ENCODE results near the gene CDH23. TPM values are rescaled to one million over a fixed set of nuclear protein-coding genes. Genes with fewer than 3 reads are reported as not detected.

Gene CDH23
- total RNA-seq, 2 donors from 2014 or later = 3.9 to 4.4 TPM

- Histone ChIP-seq H3K27me3 (no peaks in the 10 kb centered on the region), H3K9me3 (no peaks in the 10 kb centered on the region), H3K27ac (no peak overlapping the region), H3K36me3 (no peaks in the 10 kb centered on the region), H3K4me3 (no peak overlapping the region), H3K4me1 (peaks cover 0 to 13% of the 10 kb centered on the region in 2 donors)
- DNase-seq (ENCODE audit: low spot score) = no peak
- TF ChIP-seq CTCF (IDR thresholded peaks at IDR 0.05) = no peak
These were observed 240.6 kb downstream of the CDH23 start for GRCh38 chr10:71637305-71637704.

GRCh38 chr10:71638064-71638821 is 241.5 kb downstream of the CDH23 start:
- H3K4me3 ChIP-seq = no peak overlapping the region
- DNase-seq (ENCODE audit: low spot score) = peak; percentile 60

GRCh38 chr10:71638822-71639719 is 242.4 kb downstream of the CDH23 start:
- Histone ChIP-seq H3K9me3 (no peaks in the 10 kb centered on the region), H3K27ac (no peak overlapping the region), H3K36me3 (no peaks in the 10 kb centered on the region), H3K4me1 (peaks cover 0 to 13% of the 10 kb centered on the region in 2 donors), H3K4me3 (no peak overlapping the region), H3K27me3 (no peaks in the 10 kb centered on the region)
- no peak for TF ChIP-seq CTCF (IDR thresholded peaks at IDR 0.05)
- no peak for DNase-seq (ENCODE audit: low spot score)

More at GRCh38 chr10:71638064-71638821, 241.5 kb downstream of the CDH23 start:
- no peak for TF ChIP-seq CTCF (IDR thresholded peaks at IDR 0.05)
- no peaks in the 10 kb centered on the region for H3K36me3 ChIP-seq
- no peak overlapping the region for H3K27ac ChIP-seq
- H3K9me3 ChIP-seq = no peaks in the 10 kb centered on the region
- peaks cover 0 to 13% of the 10 kb centered on the region in 2 donors for H3K4me1 ChIP-seq
- no peaks in the 10 kb centered on the region for H3K27me3 ChIP-seq

GRCh38 chr10:71640607-71641006 is 243.9 kb downstream of the CDH23 start:
- Histone ChIP-seq H3K9me3 (no peaks in the 10 kb centered on the region), H3K36me3 (no peaks in the 10 kb centered on the region), H3K27ac (no peak overlapping the region), H3K4me3 (no peak overlapping the region), H3K4me1 (peaks cover 0 to 4% of the 10 kb centered on the region in 2 donors), H3K27me3 (no peaks in the 10 kb centered on the region)
- no peak for DNase-seq (ENCODE audit: low spot score)
- no peak for TF ChIP-seq CTCF (IDR thresholded peaks at IDR 0.05)

GRCh38 chr10:71641449-71641848 is 244.7 kb downstream of the CDH23 start:
- Histone ChIP-seq H3K27ac (no peak overlapping the region), H3K36me3 (no peaks in the 10 kb centered on the region), H3K9me3 (no peaks in the 10 kb centered on the region), H3K4me3 (no peak overlapping the region), H3K4me1 (peaks cover 0 to 4% of the 10 kb centered on the region in 2 donors), H3K27me3 (no peaks in the 10 kb centered on the region)
- DNase-seq (ENCODE audit: low spot score) = no peak
- TF ChIP-seq CTCF (IDR thresholded peaks at IDR 0.05) = no peak

Measured in right atrium auricular region (tissue), 2 donors.